GM04504 (cell line): ENCODE measurements around the gene ZNF648.
A peak's percentile ranks its signal among the peaks of the same experiment; 100 is the strongest.
"Not testable (repeated sequence)": the region's sequence is repeated elsewhere in the genome, so short reads cannot be mapped to it uniquely, and the experiment has no call there.

ENCODE experiments used
- DNase-seq: peaks from one replicate; pipeline ENCODE4 v3.0.0-alpha.2; 2012; ENCODE audit warnings: low read depth

ZNF648 gene

GRCh38 chr1:182029379-182030331 lies 31.9 kb downstream of the ZNF648 start:
- DNase-seq = peak; percentile 59

GRCh38 chr1:182029002-182029378 lies 32.5 kb downstream of the ZNF648 start:
- DNase-seq = no peak

GRCh38 chr1:182015360-182015759 lies 46.2 kb downstream of the ZNF648 start:
- DNase-seq = no peak

GRCh38 chr1:182010800-182011370 lies 50.6 kb downstream of the ZNF648 start:
- DNase-seq = not testable (repeated sequence)

- DNase-seq = not testable (repeated sequence)
These were observed 56.1 kb downstream of the ZNF648 start for GRCh38 chr1:182005398-182005797.

- no peak for DNase-seq
These were observed 56.9 kb downstream of the ZNF648 start for GRCh38 chr1:182004601-182005000.
